Fibroblast of the conjunctiva (primary cell): ENCODE data around the gene TMEM135.
A peak's percentile ranks its signal among the peaks of the same experiment; 100 is the strongest.
"Not testable (repeated sequence)": the region's sequence is repeated elsewhere in the genome, so short reads cannot be mapped to it uniquely, and the experiment has no call there.

Experiments used
- DNase-seq: peaks from one replicate; pipeline ENCODE4 v3.0.0-alpha.2; 2010; ENCODE audit warnings: low read depth

The TMEM135 gene

DNA sequence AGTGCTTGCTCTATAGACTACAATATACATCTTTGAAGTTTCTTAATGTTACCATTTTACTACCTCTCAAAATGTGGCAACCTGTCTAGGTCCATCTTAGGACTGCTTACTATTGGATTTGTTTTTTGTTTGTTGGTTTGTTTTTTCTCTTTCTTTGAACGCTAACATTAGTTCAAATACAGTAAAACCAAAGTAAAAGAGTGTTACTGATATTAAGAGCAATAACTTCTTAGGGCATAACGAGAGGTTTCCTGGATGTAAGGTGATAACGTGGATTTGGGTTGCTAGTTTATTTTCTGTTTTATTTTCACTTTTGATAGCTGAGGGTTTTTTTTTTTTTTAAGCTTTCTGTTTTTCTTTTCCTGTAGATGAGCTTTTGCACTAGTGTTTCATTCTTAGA, 43.6 kb downstream of the TMEM135 start:
- no peak for DNase-seq

DNA sequence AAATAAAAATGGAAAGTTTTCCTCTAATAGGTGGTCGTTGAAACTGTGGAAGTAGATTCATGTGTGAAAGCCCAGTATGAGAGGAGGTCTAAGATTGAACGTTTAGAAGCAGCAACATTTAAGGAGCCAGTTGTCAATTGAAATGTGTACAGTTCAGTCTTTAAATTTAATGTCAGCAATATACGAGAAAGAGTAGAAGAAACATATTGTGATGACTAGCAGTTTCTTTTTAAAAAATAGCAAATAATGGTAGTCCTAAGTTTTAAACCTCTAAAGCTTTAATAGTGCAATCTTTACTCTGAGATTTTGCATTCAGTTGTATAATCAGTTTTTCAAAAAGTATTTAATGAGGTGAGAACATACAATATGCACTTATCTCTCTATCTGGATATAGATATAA, 44.9 kb downstream of the TMEM135 start:
- DNase-seq, result no peak

DNA sequence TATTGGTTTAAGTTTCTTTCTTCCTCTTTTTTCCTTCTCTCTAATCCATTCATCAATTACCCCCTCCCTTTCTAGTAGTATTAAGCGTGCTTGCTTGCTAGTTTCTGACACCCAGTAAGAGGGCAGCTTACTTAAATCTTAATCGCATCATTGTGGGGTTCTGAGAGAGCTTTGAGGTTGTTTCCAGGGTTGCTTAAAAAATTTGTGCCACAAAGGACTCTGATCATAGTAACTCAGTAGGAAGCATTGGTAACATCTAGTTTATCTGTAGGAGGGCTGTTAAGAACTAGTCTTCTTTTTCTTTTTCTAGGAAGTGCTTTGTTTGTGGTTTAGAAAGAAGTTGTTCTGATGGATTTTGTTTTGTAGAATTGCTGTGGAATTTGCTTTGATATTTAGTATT, 45.3 kb downstream of the TMEM135 start:
- no peak for DNase-seq

DNA sequence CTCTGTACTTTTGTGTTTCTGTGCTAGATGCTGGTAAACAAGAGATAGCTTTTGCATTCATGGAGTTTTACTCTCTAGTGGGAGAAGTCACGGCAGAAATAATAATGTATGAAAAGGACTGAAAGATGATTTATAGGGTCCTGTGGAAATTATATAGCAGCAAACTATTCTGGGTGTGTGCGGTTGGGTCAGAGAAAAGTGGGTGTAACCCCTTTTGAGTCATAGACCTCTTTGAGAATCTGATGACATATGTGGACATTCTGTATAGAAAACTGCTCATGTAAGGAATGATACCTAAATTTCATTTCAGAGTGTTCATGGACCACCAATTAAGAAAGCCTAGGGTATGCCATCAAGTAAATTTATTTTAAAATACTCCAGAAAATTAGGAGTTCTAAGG, 54.4 kb downstream of the TMEM135 start:
- peak; percentile 14 for DNase-seq

DNA sequence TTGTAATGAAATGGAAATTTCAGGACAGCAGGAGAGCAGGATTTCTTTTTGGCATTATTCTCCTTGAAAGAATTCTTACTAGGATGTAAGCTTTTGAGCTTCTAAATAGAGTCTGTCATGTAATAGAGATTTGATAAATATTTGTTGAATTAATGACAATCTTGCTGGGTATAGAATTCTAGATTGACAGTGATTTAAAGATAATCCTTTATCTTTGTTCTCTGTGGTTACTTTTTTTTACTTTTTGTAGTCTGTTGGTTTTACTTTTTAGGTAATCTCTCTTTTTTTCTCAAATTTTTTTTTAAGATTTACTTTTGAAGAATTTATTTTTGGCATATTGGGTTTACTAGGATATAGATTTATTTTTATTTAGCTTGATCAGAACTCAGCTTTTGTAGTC, 54.8 kb downstream of the TMEM135 start:
- no peak for DNase-seq

DNA sequence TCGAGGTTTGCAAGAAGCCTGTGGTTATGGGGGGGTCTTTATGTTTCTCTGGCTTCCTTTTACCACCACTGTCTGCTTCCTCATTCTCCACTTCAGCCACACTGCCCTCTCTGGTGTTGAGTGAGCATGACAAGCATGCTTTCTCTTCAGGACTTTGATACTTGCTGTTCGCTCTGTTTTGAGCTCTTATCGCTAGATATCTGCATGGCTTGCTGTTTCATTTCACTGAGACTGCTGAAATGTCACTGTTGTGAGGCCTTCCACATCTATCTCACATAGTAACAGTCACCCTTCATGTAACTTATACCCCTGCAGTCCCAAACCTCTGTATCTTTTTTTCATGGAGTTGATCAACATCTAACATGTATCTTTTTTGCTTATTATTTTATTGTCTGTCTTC, 59.8 kb downstream of the TMEM135 start:
- DNase-seq, result peak; percentile 9

DNA sequence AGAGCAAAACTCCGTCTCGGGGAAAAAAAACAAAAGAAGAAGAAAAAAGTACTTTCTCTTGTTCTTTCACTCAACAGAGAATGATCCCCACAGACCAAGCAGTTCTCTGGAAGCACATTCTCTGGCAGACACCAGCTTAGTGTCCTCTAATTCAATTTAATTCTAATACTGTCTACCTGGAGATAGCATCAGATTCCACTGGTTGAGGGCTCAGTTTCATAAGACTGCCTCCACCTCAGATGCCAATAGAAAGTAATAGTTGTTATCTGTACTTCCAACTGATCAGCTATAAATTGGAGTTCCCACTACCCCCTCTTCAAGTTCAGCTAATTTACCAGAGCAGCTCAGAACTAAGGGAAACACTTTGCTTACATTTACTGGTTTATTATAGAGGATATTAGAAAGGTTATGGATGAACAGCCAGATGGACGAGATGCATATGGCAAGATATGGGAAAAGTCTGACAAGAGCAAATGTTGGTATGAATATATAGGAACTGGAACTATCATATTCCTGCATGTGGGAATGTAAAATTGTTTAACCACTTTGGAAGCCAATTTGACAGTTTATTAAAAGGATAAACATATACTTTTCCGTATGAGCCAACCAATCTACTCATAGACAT, 64.3 kb downstream of the TMEM135 start:
- no peak for DNase-seq

DNA sequence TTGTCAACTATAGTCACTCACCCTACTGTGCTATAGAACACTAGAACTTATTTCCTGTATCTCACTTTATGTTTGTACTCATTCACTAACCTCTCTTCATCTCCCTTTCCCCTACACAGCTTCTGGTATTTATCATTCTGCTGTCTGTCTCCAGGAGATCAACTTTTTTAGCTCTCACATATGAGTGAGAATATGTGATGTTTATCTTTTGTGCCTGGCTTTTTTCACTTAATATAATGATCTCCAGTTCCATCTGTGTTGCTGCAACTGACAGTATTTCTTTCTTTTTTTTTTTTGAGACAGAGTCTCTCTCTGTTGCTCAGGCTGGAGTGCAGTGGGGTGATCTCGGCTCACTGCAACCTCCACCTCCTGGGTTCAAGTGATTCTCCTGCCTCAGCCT, 68.1 kb downstream of the TMEM135 start:
- DNase-seq, result not testable (repeated sequence)

DNA sequence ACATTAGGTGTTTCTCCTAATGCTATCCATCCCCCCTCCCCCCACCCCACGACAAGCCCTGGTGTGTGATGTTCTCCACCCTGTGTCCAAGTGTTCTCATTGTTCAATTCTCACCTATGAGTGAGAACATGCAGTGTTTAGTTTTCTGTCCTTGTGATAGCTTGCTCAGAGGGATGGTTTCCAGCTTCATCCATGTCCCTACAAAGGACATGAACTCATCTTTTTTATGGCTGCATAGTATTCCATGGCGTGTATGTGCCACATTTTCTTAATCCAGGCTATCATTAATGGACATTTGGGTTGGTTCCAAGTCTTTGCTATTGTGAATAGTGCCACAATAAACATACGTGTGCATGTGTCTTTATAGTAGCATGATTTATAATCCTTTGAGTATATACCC, 69.6 kb downstream of the TMEM135 start:
- DNase-seq, result not testable (repeated sequence)

DNA sequence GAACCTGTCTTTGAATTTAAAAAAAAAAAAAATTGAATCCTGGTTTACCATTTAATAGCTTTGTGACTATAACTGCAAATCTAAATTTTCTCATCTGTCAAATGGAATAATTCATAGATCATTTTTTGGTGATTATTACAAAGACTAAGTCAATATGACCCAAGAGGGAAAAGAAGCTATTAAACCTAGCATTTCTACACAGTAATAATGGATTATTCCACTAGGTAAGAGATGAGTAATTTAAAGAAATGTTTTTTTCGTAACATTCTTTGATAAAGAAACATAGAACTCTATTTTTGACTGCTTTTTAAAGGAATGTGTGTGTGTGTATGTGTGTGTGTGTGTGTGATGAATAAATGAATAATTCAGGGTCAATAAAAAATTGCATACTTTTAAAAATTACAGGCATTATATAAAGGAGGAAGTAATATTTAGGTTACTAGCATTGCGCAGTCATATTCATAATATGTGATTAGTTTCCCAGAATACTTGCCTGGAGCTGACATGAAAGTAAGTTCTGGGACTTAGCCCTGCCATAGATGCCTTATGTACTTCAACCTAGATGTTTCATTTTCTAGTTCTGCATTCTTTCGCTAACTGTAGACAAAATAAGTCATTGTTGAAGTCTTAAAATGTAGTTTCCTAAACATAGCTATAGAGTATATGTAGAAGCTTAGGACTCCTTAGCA, 72.9 kb downstream of the TMEM135 start:
- DNase-seq, result no peak

DNA sequence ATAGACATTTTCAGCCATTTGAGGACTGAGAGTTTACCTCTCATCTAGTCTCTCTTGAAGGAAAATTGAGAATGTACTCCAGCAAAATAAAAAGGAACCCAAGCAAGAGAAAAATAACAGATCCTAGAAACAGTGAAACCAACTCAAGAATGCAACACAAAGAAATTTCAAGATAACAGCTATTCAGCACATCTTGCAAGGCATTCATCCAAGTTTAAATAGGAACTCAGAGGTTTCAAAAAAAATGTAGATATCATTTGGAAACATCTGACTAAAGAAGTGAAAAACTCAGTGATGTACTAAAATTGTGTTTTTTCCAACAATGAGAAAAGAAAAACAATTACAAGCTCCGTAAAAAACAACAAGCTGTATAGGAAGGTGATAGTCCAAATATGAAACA, 76.4 kb downstream of the TMEM135 start:
- DNase-seq, result peak; percentile 0

DNA sequence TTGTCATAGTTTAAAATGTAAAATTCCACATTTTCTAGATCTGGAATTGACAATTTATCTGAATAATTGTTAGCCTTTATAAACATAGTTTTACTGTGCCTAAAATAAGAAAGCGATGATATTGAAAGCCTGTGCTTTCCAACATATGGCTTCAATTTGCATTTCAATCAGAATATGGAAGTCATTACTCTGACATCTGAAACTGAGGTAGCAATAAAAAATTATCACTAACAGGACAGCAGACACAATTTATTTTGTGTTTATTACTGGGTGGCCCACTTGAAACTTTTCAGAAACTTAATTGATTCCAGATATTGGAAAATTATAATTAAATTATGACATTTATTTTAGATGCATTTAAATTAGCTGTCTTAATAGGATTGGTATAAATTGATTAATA, 78.5 kb downstream of the TMEM135 start:
- DNase-seq, result peak; percentile 1

DNA sequence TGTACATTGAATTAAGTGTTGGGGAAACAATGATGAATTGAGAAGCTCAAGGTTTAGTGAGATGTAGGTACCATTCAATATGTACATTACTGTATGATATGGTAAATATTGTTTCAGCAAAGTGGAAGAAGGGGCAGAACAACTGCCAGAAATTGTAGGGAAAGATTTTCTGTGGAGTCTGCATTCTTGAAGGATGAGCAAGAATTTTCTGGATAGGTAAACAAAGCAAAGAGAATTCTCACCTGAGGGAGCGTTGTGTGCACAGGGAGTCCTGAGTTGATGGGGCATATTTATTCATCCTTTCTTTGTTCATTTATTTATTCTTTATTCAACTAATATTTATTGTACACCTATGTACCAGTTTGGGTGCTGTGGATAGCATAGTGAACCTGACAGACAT, 83.2 kb downstream of the TMEM135 start:
- no peak for DNase-seq

DNA sequence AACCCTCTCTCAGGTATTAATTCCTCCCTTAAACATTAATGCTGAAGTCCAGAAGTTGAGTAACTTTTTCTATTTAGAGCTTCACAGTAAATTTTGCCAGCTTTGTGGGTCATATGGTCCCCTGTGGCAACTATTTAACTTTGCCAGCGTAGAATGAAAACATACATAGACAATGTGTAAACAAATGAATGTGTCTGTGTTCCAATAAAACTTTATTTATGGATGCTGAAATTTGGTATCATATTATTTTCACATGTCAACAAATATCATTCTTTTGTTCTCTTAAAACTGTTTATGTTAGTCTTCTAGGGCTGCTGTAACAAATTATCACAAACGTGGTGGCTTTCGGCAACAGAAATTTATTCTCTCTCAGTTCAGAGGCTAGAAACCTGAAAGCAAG, 85.1 kb downstream of the TMEM135 start:
- DNase-seq, result no peak

DNA sequence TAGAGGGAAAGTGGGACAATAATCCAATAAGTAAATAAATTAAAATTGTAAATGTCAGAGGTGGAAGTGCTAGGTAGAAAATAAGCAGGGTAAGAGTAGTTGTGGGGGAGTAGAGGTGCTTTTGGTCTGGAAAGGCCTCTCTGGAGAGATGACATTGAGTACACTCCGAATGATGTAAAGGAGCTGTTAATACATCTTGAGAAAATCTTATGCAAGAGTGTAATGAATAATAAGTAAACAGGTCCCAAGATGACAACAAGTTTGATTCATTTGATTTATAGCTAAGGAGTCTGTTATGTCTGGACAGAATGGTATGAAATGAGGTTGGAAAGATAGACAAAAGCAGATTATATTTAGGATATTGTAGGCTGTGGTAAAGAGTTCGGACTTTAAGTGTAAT, 87.5 kb downstream of the TMEM135 start:
- no peak for DNase-seq

DNA sequence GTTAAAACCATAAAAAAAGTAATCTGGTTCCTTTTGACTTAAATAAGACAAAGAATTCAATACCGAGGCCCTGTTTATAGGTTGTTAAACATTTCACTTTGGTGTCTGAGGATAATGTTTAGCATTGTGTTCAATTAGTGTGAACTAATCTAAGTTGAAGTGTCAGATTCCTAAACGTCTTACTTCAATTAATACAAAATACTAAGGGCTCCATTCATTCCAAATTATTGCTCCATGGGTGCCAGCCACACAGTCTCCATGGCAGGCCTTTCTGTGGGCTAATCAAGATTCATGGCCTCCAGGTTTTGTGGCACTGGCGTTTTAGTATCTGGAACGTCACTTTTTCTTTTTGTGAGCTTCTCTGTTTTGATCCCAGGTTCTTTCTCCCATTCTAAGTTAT, 89.4 kb downstream of the TMEM135 start:
- DNase-seq, result no peak

DNA sequence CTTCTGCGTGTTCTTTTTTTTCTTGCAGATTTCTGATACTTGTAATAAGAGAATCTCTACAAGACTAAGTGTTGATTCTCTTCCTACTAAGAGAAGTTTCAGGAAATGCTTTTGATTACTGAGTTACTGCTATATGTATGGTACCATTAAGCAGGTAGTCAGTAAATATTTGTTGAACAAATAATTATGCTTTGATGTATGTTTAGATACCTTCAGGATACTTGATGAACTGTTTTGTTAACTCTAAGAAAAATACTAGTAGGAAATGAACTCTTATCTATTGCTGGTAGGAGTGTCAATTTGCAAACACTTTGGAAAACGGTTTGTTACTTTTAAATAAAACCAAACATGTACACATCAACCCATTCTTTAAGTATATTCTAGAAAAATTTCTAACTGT, 90.6 kb downstream of the TMEM135 start:
- DNase-seq, result no peak

DNA sequence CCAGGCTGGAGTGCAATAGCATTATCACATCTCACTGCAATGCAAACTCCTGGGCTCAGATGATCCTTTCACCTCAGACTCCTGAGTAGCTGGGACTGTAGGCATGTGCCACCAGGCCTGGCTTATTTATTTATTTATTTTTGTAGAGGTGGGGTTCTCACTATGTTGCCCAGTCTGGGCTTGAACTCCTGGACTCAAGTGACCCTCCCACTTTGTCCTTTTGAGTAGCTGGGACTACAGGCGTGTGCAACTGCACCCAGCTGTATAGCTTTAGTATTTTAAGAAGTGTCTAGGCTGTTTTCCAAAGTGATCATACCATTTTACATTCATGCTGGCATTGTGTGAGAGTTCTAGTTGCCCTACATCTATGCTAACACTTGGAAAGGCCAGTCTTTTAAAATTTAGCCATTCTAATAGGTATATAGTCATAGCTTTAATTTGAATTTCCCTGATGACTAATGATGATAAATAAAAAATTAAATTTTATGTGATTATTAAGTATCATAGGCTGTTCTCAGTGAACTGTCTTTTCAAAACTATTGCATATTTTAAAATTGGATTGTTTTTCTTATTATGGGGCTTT, 96.9 kb downstream of the TMEM135 start:
- no peak for DNase-seq

DNA sequence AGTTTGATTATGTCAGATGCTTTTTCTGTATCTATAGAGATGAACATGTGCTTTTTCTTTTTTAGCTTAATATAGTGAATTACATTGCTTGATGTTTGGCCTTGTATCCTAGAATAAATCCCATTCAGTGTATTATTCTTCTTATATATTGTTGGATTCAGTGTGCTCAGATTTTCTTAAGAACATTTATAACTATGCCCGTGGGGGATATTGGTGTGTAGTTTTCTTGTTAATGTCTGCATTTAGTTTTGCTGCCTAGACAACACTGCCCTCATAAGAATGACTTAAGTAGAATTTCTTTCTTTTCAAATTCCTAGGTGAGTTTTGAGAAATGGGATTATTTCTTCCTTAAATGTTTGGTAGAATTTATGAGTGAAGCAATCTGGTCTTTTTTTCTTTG, 98.5 kb downstream of the TMEM135 start:
- no peak for DNase-seq

DNA sequence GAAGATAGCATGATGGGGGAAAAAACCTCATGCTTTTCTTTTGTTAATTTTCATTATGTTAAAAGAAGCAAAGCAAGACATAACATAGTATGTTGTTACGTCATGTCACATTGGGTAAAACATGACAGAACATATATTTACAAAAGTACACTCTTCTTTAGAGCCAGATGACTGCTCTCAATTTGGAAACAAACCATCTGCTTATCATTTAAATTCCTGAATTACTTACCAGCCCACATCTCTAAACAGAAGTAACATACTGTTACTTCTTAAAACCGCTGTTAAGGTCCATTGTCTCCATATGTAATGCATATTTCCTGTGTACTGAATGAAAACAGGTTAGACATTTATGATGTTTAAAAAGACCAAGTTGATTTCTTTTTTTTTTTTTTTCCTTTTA, 100.0 kb downstream of the TMEM135 start:
- peak; percentile 18 for DNase-seq

DNA sequence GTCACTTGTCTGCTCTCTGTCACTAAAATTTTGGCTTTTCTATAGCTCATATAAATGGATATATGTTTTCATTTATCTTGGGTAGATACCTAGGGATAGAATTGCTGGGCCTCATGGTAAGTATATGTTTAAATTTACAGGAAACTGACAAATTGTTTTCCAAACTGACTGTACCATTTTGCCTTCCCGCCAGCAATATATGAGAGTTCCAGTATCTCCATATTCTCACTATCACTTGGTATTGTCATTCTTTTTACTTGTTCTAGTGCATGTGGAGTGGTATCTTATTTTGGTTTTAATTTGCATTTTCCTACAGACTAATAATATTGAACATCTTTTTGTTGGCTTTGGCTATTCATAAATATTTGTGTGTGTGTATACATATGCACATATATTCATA, 101.7 kb downstream of the TMEM135 start:
- no peak for DNase-seq

DNA sequence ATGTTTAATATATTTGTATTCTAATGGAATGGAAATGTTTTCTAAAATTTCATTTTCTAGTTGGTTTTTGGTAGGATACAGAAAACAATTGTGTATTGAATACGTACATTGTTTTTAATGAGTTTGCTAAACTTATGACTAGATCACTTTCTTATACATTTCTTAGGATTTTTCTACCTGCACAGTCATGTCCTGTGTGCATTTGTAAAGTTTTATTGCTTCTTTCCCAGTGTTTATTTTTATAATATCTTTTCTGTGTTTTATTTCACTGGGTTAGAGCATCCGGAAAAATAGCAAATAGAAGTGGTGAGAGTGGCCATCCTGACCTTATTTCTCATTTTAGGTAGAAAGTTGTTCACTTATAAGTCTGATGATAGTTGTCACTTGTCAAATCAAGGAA, 103.6 kb downstream of the TMEM135 start:
- no peak for DNase-seq

DNA sequence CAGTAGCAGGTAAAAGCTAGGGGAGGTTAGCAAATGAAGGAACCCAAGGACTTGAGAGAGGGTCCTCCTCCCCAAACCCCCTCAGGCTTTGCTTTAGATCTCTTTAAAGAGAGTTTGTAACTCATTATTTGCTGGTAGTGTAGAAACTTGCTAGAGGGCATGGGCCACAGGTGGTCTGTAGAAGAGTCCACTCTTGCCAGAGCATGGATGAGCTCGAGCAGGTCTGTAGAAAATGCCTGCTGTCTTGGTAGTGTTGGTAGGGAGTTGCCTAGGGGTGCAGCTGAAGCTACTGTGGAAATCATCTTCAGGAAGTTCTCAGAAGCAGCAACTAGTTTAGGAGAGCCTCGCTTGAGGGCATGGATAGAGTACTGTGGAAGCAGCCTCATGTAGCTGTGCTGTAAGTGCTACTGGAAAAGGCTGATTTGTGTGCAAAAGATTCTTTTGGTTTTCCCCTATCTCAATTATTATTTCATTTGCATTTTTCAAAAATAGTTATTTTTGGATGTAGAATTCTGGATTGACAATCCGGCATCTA, 104.3 kb downstream of the TMEM135 start:
- DNase-seq, result no peak

DNA sequence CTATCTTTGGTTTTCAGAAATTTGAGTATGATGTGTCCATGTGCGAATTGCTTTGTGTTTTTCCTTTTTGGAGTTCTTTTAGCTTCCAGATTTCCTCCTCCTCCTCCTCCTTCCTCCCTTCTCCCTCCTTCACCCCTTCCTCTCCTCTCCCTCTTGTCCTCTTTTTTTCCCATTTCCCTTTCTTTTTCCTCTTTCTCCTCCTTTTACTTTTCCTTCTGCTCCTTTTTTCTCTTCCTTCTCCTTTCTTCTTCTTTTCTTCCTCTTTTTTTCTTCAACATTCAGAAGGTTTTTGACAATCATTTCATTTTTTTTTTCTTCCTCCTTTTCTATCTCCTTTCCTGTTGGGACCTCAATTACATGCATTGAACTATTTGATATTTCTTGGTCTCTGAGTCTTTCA, 104.9 kb downstream of the TMEM135 start:
- DNase-seq, result no peak
